Measurements from ENCODE around the gene PPP1R2. TPM values are rescaled to one million over a fixed set of nuclear protein-coding genes. Genes with fewer than 3 reads are reported as not detected.
"Not testable (repeated sequence)": the region's sequence is repeated elsewhere in the genome, so short reads cannot be mapped to it uniquely, and the experiment has no call there.

Gene PPP1R2
- total RNA-seq, 1 donor from 2014 or later, result 17.5 TPM

DNA sequence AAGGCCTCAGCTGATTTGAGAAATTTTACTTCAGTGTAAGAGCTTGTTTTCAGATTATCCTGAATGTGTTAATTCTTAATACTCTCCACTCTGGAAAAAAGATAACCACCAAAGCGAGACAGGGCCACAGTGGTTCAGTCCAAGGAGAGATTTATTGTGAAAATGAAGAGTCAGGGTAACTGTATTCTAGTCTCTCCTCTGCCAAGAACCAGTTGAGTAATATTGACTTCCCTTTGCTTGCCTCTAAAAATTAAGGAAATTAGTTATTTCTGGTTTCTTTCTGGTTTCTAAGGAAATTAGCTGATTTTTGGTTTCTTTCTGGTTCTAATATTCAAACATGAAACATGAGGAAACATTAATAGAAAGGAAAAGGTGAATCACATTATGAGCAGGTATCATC lies 34.9 kb downstream of the PPP1R2 start:
- H3K9me3 Mint-ChIP-seq (ENCODE audit: low read depth), result no peaks in the 10 kb centered on the region
- H3K36me3 Mint-ChIP-seq (ENCODE audit: insufficient read depth), result peaks cover 2% of the 10 kb centered on the region
- TF ChIP-seq, protein P1, sequence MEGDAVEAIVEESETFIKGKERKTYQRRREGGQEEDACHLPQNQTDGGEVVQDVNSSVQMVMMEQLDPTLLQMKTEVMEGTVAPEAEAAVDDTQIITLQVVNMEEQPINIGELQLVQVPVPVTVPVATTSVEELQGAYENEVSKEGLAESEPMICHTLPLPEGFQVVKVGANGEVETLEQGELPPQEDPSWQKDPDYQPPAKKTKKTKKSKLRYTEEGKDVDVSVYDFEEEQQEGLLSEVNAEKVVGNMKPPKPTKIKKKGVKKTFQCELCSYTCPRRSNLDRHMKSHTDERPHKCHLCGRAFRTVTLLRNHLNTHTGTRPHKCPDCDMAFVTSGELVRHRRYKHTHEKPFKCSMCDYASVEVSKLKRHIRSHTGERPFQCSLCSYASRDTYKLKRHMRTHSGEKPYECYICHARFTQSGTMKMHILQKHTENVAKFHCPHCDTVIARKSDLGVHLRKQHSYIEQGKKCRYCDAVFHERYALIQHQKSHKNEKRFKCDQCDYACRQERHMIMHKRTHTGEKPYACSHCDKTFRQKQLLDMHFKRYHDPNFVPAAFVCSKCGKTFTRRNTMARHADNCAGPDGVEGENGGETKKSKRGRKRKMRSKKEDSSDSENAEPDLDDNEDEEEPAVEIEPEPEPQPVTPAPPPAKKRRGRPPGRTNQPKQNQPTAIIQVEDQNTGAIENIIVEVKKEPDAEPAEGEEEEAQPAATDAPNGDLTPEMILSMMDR (IDR thresholded peaks at IDR 0.05; ENCODE audit: unreplicated experiment), result no peak
- no peak overlapping the region for H3K27ac Mint-ChIP-seq
- H3K4me3 Mint-ChIP-seq (ENCODE audit: low read depth), result no peak overlapping the region
- no peaks in the 10 kb centered on the region for H3K4me1 Mint-ChIP-seq (ENCODE audit: low read depth)
- DNase-seq (ENCODE audit: low spot score, unreplicated experiment), result no peak
- no peaks in the 10 kb centered on the region for H3K27me3 Mint-ChIP-seq

DNA sequence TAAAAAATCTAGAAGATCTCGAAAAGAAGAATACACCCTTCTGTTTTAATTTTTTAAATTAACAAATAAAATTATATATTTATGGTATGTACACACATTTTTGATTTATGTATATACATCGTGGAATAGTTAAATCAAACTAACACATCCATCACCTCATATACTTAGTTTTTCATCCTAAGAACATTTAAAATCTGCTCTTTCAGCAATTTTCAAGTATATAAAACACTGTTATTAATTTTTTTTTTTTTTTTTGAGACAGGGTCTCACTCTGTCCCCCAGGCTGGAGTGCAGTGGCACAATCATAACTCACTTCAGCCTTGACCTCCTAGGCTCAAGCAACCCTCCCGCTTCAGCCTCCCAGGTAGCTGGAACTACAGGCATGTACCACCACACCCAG lies 67.5 kb downstream of the PPP1R2 start:
- H3K27me3 Mint-ChIP-seq, result peaks cover 3% of the 10 kb centered on the region
- TF ChIP-seq, protein P1 (IDR thresholded peaks at IDR 0.05; ENCODE audit: unreplicated experiment), result no peak
- H3K36me3 Mint-ChIP-seq (ENCODE audit: insufficient read depth), result no peaks in the 10 kb centered on the region
- no peak overlapping the region for H3K27ac Mint-ChIP-seq
- no peak overlapping the region for H3K4me3 Mint-ChIP-seq (ENCODE audit: low read depth)
- peaks cover 6% of the 10 kb centered on the region for H3K9me3 Mint-ChIP-seq (ENCODE audit: low read depth)
- no peaks in the 10 kb centered on the region for H3K4me1 Mint-ChIP-seq (ENCODE audit: low read depth)
- no peak for DNase-seq (ENCODE audit: low spot score, unreplicated experiment)

DNA sequence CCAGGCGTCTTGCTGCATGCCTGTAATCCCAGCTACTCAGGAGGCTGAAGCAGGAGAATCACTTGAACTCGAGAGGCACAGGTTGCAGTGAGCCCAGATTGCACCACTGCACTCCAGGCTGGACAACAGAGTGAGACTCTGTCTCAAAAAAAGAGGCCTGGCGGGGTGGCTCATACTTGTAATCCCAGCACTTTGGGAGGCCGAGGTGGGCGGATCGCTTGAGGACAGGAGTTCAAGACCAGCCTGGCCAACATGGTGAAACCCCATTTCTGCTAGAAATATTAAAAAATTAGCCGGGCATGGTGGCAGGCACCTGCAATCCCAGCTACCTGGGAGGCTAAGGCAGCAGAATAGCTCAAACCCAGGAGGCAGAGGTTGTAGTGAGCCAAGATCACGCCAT lies 68.0 kb downstream of the PPP1R2 start:
- H3K9me3 Mint-ChIP-seq (ENCODE audit: low read depth); H3K4me1 Mint-ChIP-seq (ENCODE audit: low read depth); H3K27ac Mint-ChIP-seq; H3K36me3 Mint-ChIP-seq (ENCODE audit: insufficient read depth); DNase-seq (ENCODE audit: low spot score, unreplicated experiment); H3K4me3 Mint-ChIP-seq (ENCODE audit: low read depth); H3K27me3 Mint-ChIP-seq: not testable (repeated sequence)

DNA sequence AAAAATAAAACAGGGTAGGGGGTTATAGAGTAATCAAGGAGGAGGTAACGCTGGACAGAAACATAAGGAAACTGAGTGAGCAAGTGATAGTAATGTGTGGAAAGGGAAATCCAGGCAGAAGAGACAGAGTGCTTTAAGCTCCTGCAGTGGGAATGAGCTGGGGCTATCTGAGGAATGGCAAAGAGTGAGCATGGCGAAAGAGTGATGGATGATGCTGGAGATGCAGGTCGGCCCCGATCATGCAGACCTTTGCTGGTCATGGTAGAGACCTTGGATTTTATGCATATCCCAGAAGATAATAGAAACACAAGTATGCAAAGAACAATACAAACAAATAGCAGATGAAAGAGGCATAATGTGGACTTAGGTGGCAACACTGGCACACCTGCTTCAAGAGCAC lies 74.3 kb downstream of the PPP1R2 start:
- DNase-seq (ENCODE audit: low spot score, unreplicated experiment), result no peak
- Mint-ChIP-seq H3K9me3 (ENCODE audit: low read depth) (no peaks in the 10 kb centered on the region), H3K27me3 (no peaks in the 10 kb centered on the region), H3K4me1 (ENCODE audit: low read depth) (no peaks in the 10 kb centered on the region), H3K27ac (no peak overlapping the region), H3K4me3 (ENCODE audit: low read depth) (no peak overlapping the region), H3K36me3 (ENCODE audit: insufficient read depth) (no peaks in the 10 kb centered on the region)
- TF ChIP-seq, protein P1 (IDR thresholded peaks at IDR 0.05; ENCODE audit: unreplicated experiment), result no peak

DNA sequence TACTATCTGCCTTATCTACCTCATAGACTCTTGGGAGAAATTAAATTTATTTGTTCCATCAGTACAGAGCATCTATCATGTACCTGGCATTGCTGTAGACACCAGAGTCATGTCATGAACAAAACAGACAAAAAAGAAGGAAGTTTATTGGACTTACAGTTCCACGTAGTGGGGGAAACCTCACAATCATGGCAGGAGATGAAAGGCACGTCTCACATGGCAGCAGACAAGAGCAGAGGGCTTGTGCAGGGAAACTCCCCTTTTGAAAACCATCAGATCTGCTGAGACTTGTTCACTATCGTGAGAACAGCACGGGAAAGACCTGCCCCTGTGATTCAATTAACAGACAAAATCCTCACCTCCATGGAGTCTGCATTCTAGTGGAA lies 74.7 kb downstream of the PPP1R2 start:
- TF ChIP-seq, protein P1 (IDR thresholded peaks at IDR 0.05; ENCODE audit: unreplicated experiment), result no peak
- H3K27me3 Mint-ChIP-seq, result no peaks in the 10 kb centered on the region
- H3K36me3 Mint-ChIP-seq (ENCODE audit: insufficient read depth), result no peaks in the 10 kb centered on the region
- no peak for DNase-seq (ENCODE audit: low spot score, unreplicated experiment)
- H3K4me3 Mint-ChIP-seq (ENCODE audit: low read depth), result no peak overlapping the region
- no peaks in the 10 kb centered on the region for H3K4me1 Mint-ChIP-seq (ENCODE audit: low read depth)
- no peak overlapping the region for H3K27ac Mint-ChIP-seq
- no peaks in the 10 kb centered on the region for H3K9me3 Mint-ChIP-seq (ENCODE audit: low read depth)

DNA sequence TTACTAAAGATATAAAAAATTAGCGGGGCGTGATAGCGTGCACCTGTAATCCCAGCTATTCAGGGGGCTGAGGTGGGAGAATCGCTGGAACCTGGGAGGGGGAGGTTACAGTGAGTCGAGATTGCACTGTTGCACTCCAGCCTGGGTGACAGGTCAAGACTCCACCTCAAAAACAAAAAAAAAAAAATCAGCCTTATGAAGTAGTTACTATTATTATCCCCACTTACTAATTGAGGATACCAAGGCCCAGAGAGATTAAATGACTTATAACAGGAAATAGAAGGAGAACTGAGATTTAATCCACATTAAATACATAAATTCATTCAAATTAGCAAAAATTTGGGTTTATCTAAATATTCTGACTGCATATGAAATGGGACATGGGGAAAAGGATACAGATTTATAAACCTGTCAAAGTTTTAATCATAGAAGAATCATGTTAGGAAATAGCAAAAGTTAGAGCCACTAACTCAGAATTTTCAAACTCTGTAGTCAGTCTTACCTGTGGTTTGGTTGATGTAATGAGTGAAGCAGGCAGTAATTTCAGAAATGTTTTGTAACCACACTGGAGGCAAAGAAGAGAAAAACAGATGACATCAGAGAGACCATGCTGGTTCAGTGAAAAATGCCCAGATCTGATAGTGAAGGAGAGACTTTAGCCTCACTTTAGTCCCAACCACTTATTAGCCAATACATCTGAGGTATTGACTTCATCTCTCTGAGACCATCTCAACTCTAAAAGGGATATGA lies 75.3 kb downstream of the PPP1R2 start:
- TF ChIP-seq, protein P1 (IDR thresholded peaks at IDR 0.05; ENCODE audit: unreplicated experiment), result no peak
- H3K4me3 Mint-ChIP-seq (ENCODE audit: low read depth), result no peak overlapping the region
- no peaks in the 10 kb centered on the region for H3K4me1 Mint-ChIP-seq (ENCODE audit: low read depth)
- H3K27me3 Mint-ChIP-seq, result no peaks in the 10 kb centered on the region
- no peaks in the 10 kb centered on the region for H3K9me3 Mint-ChIP-seq (ENCODE audit: low read depth)
- DNase-seq (ENCODE audit: low spot score, unreplicated experiment), result no peak
- H3K27ac Mint-ChIP-seq, result no peak overlapping the region
- H3K36me3 Mint-ChIP-seq (ENCODE audit: insufficient read depth), result no peaks in the 10 kb centered on the region

All from progenitor cell of endocrine pancreas (in vitro differentiated cells).